Sigmoid colon (tissue), 4 donors: Measurements from ENCODE around the gene CRY1.
A peak's percentile ranks its signal among the peaks of the same experiment; 100 is the strongest.

ENCODE experiments used
- CTCF ChIP-seq, 4 experiments: fragments of 450-650 bp in 3 of 4; fragments of 200-600 bp in 1 of 4; IDR thresholded peaks; one replicate each; pipeline ENCODE4 v1.5.1; 2016 to 2019; ENCODE audit warnings: antibody characterized with exemption in 4 of 4, mild to moderate bottlenecking in 3 of 4, moderate library complexity in 2 of 4
- POLR2A ChIP-seq, 2 donors: fragments of 450-650 bp; IDR thresholded peaks; one replicate each; pipeline ENCODE4 v1.6.1; 2016; ENCODE audit warnings: antibody characterized with exemption in 2 of 2, mild to moderate bottlenecking in 2 of 2, moderate library complexity in 2 of 2
- POLR2AphosphoS5 ChIP-seq, 4 donors: sonication (generic); formaldehyde crosslinking; IDR thresholded peaks; one replicate each; pipeline ENCODE4 v1.6.1; 2017; ENCODE audit warnings: antibody characterized with exemption in 4 of 4

GRCh38 chr12:106981788-106982187, 111.6 kb downstream of the CRY1 start:
- no peak for TF ChIP-seq CTCF (IDR thresholded peaks at IDR 0.05)
- no peak for TF ChIP-seq POLR2A (IDR thresholded peaks at IDR 0.05)
- TF ChIP-seq POLR2AphosphoS5 (IDR thresholded peaks at IDR 0.05), result peak in 1 of 4 donors; percentile 35
